ENCODE results near the gene LPCAT3.

Gene LPCAT3

GRCh38 chr12:6965026-6965661, 53.1 kb downstream of the LPCAT3 start:
- no peak for TF ChIP-seq GATA3 (IDR thresholded peaks at IDR 0.05; ENCODE audit: low read depth, low read length)
- TF ChIP-seq GATA2 (IDR thresholded peaks at IDR 0.05; ENCODE audit: low read depth, low read length): no peak

- TF ChIP-seq GATA3 (IDR thresholded peaks at IDR 0.05; ENCODE audit: low read depth, low read length): no peak
- no peak for TF ChIP-seq GATA2 (IDR thresholded peaks at IDR 0.05; ENCODE audit: low read depth, low read length)
Observed at GRCh38 chr12:6964605-6965025, 53.7 kb downstream of the LPCAT3 start.

- no peak for TF ChIP-seq GATA2 (IDR thresholded peaks at IDR 0.05; ENCODE audit: low read depth, low read length)
- no peak for TF ChIP-seq GATA3 (IDR thresholded peaks at IDR 0.05; ENCODE audit: low read depth, low read length)
Observed at GRCh38 chr12:6963791-6964413, 54.4 kb downstream of the LPCAT3 start.

DNA sequence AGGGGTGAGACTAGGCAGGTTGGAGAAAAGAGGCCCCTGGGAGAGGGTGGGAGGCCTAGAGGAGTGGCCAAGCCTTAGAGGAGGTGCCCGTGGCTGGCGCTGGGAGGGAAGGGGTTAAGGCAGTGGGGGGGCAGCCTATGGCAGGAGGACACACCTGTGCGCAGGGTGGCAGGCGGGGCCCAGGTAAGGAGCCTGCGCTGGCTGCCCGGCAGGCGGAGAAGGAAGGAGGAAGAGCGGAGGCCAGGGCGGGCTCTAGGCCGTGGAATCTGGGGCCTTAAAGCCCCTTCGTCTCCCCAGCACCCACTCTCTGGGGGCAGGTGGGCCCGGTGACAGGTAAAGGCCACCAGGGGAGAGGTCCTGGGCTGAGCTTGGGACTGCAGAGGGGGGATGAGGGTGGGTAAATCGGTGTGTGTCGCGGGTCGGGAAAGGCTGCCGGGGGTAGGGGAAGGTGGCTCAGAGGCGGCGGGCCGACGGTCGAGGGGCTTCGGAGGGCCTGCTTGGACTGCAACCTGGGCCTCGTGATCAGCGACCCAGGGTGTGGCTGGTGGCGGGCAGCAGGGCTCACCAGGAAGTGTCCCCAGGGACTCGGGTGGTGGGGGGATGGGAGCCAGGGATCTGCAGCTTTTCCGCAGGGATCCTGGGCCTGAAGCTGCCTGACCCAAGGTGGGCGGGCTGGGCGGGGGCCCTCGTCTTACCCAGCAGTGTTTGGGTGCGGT, 55.1 kb downstream of the LPCAT3 start:
- TF ChIP-seq GATA2 (IDR thresholded peaks at IDR 0.05; ENCODE audit: low read depth, low read length) (no peak), GATA3 (IDR thresholded peaks at IDR 0.05; ENCODE audit: low read depth, low read length) (no peak)

DNA sequence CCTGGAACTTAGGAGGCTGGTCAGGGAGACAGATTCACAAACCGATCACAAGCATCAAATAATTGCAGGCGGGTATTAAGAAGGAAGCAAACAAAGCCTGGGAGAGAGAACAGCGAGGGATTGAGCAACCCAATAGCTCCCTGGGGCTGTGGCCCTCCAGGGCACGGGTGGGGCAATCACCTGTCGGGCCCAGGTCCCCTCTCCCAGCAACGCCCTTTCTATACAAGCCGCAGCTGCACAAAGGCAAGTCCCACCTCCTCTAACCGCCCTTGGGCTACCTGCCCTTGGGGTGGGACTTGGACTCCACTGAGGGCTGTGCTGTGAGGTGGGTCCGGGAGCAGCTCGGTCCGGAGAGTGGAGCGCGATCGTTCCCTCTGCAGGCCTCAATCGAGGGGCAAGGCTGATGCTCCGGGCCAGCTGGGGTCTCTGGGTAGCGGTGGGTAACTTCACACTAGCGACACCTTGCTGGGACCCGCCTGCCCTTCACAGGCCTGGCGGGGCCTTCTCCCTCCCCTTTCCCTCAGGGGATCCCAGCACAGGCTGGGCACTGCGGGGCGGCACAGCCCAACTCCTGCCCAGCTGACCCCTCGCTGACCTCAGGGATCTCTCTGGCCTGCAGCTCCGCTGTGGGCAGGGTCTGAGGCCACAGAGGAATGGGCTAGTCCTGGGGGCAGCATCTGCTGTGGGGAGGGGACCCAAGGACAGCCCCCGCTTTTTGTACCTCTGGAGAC, 55.8 kb downstream of the LPCAT3 start:
- no peak for TF ChIP-seq GATA2 (IDR thresholded peaks at IDR 0.05; ENCODE audit: low read depth, low read length)
- no peak for TF ChIP-seq GATA3 (IDR thresholded peaks at IDR 0.05; ENCODE audit: low read depth, low read length)

DNA sequence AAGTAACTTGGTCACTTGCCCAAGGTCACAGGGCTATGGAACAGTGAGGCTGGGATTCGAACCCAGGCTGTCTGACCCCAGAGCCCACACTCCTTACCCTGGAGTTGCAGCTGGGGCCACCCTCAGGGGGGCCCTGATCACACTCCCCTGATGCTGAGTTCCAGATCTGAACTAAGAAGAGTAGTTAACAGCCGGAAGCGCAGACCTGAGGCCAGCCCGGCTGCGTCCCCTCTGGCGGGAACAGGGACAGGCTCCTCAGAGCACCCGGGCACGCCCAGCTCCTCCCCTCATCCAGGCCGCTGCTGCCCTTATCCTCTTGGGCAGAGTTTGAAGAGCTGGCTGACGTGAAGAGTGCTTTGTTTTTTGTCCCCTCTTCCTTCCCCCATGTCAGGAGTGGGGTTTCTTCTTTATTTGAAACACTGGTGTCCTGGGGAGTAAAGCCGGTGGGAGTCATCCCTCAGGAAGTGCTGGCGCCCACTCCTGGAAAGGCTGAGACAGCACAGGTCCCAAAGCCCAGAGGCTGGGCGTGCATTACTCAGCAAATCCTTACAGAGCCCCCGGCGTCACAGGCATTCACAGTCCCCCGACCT, 56.5 kb downstream of the LPCAT3 start:
- no peak for TF ChIP-seq GATA3 (IDR thresholded peaks at IDR 0.05; ENCODE audit: low read depth, low read length)
- no peak for TF ChIP-seq GATA2 (IDR thresholded peaks at IDR 0.05; ENCODE audit: low read depth, low read length)

DNA sequence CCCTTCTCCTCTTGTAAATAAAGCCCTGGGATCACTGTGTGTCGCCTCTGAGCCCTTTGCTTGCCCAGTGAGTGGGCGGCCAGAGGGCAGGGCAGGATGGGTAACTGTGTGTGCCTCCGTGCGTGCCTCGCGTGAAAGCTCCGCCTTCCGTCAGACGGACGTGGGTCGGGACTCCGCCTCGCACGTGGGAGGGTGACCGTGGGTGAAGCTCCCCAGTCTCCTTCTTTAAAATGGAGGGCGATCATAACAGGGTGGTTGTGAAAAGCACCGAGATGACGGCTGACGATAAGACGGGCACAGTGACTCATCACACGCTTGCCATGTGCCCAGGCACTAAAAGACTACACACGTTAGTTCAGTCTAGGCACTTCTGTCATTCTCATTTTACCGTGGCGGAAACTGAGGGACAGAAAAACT, 57.0 kb downstream of the LPCAT3 start:
- TF ChIP-seq GATA2 (IDR thresholded peaks at IDR 0.05; ENCODE audit: low read depth, low read length) (no peak), GATA3 (IDR thresholded peaks at IDR 0.05; ENCODE audit: low read depth, low read length) (no peak)

DNA sequence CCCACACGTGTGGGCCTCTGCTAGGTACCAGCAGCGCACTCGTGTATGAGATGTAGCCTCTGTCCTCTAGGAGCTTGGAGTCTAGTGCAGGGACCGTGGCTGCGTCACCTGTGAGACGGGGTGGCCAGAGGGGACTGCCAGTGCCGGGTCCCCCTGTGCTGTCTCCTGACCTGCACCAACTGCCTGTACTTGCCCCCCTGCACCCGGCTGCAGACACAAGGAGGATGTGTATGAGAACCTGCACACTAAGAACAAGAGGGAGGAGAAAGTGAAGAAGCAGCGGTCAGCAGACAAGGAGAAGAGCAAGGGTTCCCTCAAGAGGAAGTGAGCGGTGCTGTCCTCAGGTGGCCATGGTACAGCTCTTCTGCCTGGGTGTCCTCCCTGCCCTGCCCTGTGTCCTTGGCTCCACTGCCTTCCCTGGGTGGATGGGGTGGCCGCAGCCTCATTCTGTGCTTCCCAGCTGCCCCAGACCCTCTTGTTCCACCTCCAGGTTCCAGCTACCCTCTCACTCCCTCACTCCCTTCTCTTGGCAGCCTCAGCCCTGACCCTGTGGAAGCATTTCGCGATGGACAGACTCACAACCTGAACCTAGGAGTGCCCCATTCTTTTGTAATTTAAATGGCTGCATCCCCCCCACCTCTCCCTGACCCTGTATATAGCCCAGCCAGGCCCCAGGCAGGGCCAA, 57.5 kb downstream of the LPCAT3 start:
- TF ChIP-seq GATA3 (IDR thresholded peaks at IDR 0.05; ENCODE audit: low read depth, low read length): no peak
- no peak for TF ChIP-seq GATA2 (IDR thresholded peaks at IDR 0.05; ENCODE audit: low read depth, low read length)

GRCh38 chr12:6959805-6960592, 58.3 kb downstream of the LPCAT3 start:
- no peak for TF ChIP-seq GATA3 (IDR thresholded peaks at IDR 0.05; ENCODE audit: low read depth, low read length)
- no peak for TF ChIP-seq GATA2 (IDR thresholded peaks at IDR 0.05; ENCODE audit: low read depth, low read length)

GRCh38 chr12:6959058-6959804, 59.0 kb downstream of the LPCAT3 start:
- TF ChIP-seq GATA3 (IDR thresholded peaks at IDR 0.05; ENCODE audit: low read depth, low read length): no peak
- no peak for TF ChIP-seq GATA2 (IDR thresholded peaks at IDR 0.05; ENCODE audit: low read depth, low read length)

GRCh38 chr12:6958609-6959057, 59.6 kb downstream of the LPCAT3 start:
- TF ChIP-seq GATA3 (IDR thresholded peaks at IDR 0.05; ENCODE audit: low read depth, low read length): no peak
- TF ChIP-seq GATA2 (IDR thresholded peaks at IDR 0.05; ENCODE audit: low read depth, low read length): no peak
